Upper lobe of right lung (tissue), 1 donor: ENCODE results near the gene C6. TPM values are rescaled to one million over a fixed set of nuclear protein-coding genes. Genes with fewer than 3 reads are reported as not detected.

Experiments
- ATAC-seq: fragments of 200-7000 bp; cut with Tn5 transposase; one replicate; pipeline ENCODE4 v1.9.1; 2020; ENCODE audit warnings: mild to moderate bottlenecking, moderate library complexity
- DNase-seq: peaks from one replicate; pipeline ENCODE4 v3.0.0-alpha.2; 2020
- H3K27ac ChIP-seq: fragments of 200-600 bp; one replicate; pipeline ENCODE4 v1.8.0; 2022
- H3K27me3 ChIP-seq: fragments of 200-600 bp; one replicate; pipeline ENCODE4 v1.8.0; 2022; ENCODE audit warnings: mild to moderate bottlenecking
- H3K36me3 ChIP-seq: fragments of 200-600 bp; one replicate; pipeline ENCODE4 v1.8.0; 2022
- H3K4me1 ChIP-seq: fragments of 200-600 bp; one replicate; pipeline ENCODE4 v1.8.0; 2022
- H3K4me3 ChIP-seq: fragments of 200-600 bp; one replicate; pipeline ENCODE4 v1.8.0; 2022; ENCODE audit warnings: mild to moderate bottlenecking
- H3K9me3 ChIP-seq: fragments of 200-600 bp; one replicate; pipeline ENCODE4 v1.8.0; 2022
- CTCF ChIP-seq: fragments of 200-600 bp; IDR thresholded peaks from one replicate; pipeline ENCODE4 v1.8.0; 2022; ENCODE audit warnings: antibody characterized with exemption
- intact Hi-C: fragments of 100-400 bp; cut with DNase I; formaldehyde crosslinking; loops from one replicate; pipeline ENCODE4 v1.11.0; 2022
- total RNA-seq: library from RNA; stranded (reverse); fragmentation: NEBNext Ultra II Directional; extraction: Animal tissue kit (Norgen Biotek cat#: 25700); gene quantifications from one replicate; pipeline ENCODE4 v1.2.1, GENCODE V29; 2021
- donor health status: DM: no; HTN: yes; CAD: no; lungs with severe emphysema.

The C6 gene
- total RNA-seq, 1 donor from 2014 or later, result 0.69 TPM

DNA sequence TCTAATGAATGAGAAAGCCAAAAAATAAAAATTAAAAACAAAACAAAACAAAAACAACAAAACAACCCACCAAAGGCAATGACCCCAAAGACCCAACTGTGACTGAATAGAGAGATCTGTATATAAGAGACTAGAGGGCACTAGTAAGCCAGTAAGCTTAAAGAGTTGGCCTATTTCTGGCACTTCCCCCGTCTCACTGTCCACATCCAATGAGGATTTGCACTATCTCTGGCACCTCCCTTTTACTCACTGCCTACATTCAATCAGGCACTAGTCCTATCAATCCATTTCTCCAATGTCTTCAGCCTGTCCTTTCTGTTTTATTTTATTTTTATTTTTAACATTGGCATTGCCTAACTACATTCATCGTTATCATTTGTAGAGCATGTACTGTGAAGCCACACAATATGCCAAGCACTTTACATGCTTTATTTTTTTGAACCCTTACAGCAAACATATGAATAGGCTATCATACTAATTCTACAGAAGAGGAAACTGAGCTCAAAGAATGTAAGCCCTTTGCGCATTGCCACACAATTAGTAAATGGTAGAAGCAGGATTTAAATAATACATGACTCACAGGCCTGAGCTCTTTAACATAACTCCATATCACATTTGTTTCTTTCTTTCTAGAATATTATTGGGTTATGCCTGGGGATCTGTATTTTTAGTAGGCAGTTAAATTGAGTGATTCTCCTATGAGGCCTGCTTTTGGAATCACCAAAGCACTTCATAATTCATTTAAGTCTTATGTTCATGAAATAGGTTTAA, 70.0 kb downstream of the C6 start:
- Histone ChIP-seq H3K36me3 (no peaks in the 10 kb centered on the region), H3K27me3 (no peaks in the 10 kb centered on the region), H3K9me3 (no peaks in the 10 kb centered on the region), H3K4me3 (no peak overlapping the region), H3K27ac (no peak overlapping the region), H3K4me1 (no peaks in the 10 kb centered on the region)
- ATAC-seq (no peak), DNase-seq (no peak)
- TF ChIP-seq CTCF, result no peak
- intact Hi-C loops, result no loop called here

DNA sequence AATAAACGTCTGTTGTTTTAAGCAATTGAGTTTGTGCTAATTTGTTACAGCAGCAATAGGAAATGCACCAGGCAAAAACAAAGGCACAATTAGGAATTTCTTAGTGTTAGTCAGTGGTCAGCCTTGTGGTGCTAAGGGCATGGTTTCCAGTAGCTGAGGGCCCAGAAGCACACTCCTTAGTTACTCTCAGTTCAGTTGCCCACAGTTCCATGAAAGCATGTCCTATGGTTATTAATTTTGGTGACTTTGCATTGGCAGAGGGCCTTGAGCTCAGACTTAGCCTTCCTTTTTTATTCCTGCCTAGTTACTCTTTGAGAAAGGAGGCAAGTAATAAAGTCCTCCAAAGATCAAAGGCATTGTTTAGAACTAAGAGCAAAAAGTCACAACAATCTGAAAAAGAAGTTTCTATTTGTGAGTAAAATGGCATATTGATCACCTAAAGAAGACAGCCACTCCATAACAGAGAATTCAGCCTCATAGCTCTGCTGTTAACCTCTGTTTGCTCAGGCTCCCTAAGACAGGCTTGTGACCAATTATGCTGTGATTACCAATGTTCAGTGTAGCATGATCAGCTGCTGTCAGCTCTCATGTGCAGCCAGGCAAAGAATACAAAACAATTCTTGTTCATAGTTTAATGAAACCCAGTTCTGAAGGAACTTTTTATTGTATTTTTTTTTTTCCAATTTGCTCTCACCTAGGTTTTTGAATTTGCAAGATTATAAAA, 85.2 kb downstream of the C6 start:
- H3K4me3 ChIP-seq, result no peak overlapping the region
- no peaks in the 10 kb centered on the region for H3K36me3 ChIP-seq
- H3K4me1 ChIP-seq, result no peaks in the 10 kb centered on the region
- no peak for DNase-seq
- TF ChIP-seq CTCF, result no peak
- no peaks in the 10 kb centered on the region for H3K9me3 ChIP-seq
- H3K27ac ChIP-seq, result no peak overlapping the region
- ATAC-seq, result no peak
- no peaks in the 10 kb centered on the region for H3K27me3 ChIP-seq
- intact Hi-C loops, result no loop called here

DNA sequence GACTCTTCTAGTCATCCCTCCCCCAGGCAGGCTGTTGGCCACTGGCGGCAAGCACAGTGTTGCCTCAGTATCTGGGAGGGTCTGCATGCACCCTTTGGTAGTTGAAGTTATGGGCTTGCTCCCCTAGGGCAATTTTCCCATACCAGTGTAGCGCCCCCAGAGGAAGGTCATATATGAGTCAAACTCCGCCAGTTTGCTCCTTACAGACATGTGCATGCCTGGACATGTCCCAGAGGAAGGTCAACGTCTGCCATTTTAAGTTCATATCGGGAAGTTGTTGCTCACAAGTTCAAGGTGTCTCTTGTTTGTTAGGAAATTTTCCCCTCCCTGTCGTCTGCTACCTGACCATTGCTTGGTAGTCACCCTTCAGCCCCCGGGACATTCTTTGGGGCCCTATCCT, 90.9 kb downstream of the C6 start:
- DNase-seq, result no peak
- no peak for ATAC-seq
- no peak for TF ChIP-seq CTCF
- H3K4me3 ChIP-seq, result no peak overlapping the region
- no peaks in the 10 kb centered on the region for H3K4me1 ChIP-seq
- intact Hi-C loops, result no loop called here
- H3K27ac ChIP-seq, result no peak overlapping the region
- no peaks in the 10 kb centered on the region for H3K9me3 ChIP-seq
- no peaks in the 10 kb centered on the region for H3K36me3 ChIP-seq
- H3K27me3 ChIP-seq, result no peaks in the 10 kb centered on the region

DNA sequence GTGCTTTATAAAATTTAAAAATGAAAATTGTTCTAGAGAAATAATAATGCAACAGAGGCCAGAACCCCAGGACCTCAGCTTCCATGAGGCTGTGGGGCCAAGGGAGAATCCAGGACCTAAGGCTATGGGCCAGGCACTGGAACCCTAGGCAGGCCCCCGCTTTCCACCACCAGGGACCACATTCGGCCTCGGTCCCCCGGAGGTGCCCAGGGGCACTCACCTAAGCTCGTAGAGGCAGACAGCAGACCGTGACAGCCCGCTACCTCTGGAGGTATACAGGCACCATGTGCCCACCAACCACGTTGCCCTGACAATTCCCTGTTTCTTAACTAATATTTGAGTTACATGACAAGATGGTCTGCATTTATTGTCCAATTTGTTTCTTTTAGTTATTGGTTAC, 92.7 kb downstream of the C6 start:
- Histone ChIP-seq H3K27ac (no peak overlapping the region), H3K27me3 (no peaks in the 10 kb centered on the region), H3K4me1 (no peaks in the 10 kb centered on the region), H3K4me3 (no peak overlapping the region), H3K9me3 (no peaks in the 10 kb centered on the region), H3K36me3 (no peaks in the 10 kb centered on the region)
- DNase-seq (no peak), ATAC-seq (no peak)
- intact Hi-C loops, result no loop called here
- no peak for TF ChIP-seq CTCF

DNA sequence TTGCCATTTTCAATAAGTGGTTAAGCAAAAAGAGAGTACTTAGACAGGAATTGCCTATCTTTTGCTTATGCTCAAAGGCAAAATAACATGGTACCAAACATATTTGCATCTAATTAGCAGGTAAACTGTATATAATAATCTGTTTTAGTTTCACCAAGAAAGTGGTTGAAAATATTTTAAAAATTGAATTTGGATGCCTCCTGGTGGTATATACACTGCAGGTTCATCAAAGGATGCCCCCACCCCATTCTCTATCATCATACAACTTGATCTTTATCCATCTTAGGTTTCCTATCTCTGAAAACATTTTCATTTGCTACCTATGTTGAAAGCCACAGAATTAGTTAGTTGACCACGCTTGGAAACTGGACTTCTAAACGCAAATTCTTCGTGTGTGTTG, 95.2 kb downstream of the C6 start:
- H3K27ac ChIP-seq, result no peak overlapping the region
- no peaks in the 10 kb centered on the region for H3K4me1 ChIP-seq
- TF ChIP-seq CTCF, result no peak
- no peaks in the 10 kb centered on the region for H3K36me3 ChIP-seq
- H3K4me3 ChIP-seq, result no peak overlapping the region
- no peak for ATAC-seq
- no peak for DNase-seq
- no peaks in the 10 kb centered on the region for H3K9me3 ChIP-seq
- H3K27me3 ChIP-seq, result no peaks in the 10 kb centered on the region
- intact Hi-C loops, result no loop called here
